LNCAP (cell line): ENCODE results near the gene NADSYN1.

Experiments used
- TF ChIP-seq, protein P1 (sequence below): fragments of 450-650 bp; IDR thresholded peaks from 2 replicates; pipeline ENCODE4 v1.5.1; 2017; ENCODE audit warnings: mild to moderate bottlenecking

Gene NADSYN1

DNA sequence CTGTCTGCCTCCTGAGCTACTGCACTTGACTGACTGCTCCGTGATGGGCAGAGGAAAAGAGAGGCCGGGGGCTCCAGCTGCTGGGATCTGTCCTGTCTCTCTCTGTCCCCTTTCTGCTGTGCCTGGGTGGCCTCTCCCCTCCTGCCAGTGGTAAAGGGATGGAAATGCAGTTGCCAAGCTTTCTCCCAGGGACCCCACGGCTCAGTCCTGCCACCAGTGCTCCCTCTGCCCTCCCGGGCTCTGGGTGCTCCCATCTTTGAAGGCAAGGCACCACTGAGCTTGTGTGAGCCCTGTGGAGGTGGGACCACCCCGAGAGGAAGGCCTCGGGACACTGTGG lies 32.0 kb downstream of the NADSYN1 start:
- TF ChIP-seq, protein P1, sequence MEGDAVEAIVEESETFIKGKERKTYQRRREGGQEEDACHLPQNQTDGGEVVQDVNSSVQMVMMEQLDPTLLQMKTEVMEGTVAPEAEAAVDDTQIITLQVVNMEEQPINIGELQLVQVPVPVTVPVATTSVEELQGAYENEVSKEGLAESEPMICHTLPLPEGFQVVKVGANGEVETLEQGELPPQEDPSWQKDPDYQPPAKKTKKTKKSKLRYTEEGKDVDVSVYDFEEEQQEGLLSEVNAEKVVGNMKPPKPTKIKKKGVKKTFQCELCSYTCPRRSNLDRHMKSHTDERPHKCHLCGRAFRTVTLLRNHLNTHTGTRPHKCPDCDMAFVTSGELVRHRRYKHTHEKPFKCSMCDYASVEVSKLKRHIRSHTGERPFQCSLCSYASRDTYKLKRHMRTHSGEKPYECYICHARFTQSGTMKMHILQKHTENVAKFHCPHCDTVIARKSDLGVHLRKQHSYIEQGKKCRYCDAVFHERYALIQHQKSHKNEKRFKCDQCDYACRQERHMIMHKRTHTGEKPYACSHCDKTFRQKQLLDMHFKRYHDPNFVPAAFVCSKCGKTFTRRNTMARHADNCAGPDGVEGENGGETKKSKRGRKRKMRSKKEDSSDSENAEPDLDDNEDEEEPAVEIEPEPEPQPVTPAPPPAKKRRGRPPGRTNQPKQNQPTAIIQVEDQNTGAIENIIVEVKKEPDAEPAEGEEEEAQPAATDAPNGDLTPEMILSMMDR = no peak

DNA sequence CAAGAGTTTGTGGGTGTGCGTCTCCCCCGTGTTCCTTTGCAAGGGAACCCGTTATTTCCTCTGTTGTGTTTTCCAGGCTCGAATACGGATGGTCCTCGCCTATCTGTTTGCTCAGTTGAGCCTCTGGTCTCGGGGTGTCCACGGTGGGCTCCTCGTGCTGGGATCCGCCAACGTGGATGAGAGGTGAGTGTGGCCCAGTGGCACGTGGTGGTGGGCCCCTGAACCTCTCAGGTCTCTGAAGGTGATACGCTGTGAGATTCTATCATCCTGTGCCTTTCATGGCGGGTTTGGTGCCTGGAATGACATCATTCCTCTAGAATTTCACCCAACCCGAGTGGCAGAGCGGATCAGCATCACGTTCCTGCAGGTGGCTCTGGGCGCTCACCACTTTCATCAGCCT lies 32.5 kb downstream of the NADSYN1 start:
- TF ChIP-seq, protein P1 = no peak

DNA sequence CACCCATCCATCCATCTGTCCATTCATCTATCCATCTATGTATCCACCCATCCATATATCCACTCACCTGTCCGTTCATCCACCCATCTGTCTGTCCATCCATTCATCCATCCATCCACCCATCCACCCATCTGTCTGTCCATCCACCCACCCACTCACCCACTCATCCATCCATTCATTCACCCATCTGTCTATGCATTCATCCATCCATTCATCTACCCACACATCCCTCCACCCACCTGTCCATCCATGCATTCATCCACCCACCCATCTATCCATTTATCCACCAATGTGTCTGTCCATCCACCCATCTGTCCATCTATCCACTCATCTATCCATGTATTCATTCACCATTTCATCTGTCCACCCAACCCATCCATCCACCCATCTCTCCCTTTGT lies 33.3 kb downstream of the NADSYN1 start:
- TF ChIP-seq, protein P1 = no peak

DNA sequence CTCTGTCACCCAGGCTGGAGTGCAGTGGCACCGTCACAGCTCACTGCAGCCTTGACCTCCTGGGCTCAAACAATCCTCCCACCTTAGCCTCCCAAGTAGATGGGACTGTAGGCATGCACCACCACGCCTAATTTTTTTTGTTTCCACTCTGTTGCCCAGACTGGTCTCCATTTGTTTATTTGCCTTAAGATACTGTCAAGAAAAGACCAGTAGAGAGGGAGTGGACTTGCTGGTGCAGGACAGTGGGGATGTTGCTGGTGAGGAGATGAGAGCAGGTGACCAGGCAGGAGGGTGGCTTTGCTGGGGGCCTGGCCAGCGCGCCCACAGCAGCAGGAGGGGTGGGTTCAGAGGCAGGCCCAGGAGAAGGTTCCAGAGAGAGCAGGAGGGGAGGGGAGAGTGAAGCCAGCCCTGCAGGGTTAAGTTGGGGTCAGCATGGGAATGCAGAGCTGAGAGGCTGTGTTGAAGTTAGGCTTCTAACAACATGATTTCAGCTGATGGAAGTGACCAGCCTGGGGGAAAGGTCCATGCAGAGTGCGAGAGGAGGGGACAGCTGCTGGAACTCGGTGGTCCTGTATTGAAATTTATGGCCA lies 35.8 kb downstream of the NADSYN1 start:
- TF ChIP-seq, protein P1 = no peak

DNA sequence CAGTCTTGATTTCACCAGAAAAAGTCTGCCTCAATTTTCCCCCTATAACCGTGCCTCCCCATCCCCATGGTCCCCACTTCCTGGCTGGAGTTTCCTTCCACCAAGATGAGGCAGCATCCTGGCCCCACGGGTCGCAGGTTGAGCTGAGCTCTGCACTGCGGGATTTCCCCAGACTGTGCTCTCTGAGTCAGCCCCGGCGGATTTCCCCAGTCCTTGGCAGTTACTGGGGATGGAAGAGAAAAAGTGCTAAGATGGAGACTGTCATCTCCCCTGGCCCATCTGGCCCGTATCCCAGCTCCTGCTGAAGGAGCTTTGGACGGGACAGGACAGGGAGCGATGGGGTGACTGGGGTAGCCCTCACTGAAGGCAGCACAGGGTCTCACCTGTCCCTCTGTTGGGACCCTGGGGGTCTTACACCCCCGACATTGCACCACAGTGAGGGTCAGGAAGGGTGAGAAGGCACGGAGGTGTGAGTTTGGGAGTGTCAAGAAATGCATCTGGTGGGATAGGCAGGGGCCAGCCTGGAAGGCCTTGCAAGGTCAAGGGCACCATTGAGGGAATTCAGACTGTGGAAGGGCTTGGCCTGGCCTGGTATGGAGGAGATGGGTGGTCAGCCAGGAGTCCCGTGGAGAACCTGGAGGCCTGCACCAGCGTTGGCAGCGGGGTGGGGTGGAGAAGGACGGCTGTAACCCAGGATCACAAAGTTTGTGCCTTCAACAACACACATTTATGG lies 36.5 kb downstream of the NADSYN1 start:
- TF ChIP-seq, protein P1 = no peak

DNA sequence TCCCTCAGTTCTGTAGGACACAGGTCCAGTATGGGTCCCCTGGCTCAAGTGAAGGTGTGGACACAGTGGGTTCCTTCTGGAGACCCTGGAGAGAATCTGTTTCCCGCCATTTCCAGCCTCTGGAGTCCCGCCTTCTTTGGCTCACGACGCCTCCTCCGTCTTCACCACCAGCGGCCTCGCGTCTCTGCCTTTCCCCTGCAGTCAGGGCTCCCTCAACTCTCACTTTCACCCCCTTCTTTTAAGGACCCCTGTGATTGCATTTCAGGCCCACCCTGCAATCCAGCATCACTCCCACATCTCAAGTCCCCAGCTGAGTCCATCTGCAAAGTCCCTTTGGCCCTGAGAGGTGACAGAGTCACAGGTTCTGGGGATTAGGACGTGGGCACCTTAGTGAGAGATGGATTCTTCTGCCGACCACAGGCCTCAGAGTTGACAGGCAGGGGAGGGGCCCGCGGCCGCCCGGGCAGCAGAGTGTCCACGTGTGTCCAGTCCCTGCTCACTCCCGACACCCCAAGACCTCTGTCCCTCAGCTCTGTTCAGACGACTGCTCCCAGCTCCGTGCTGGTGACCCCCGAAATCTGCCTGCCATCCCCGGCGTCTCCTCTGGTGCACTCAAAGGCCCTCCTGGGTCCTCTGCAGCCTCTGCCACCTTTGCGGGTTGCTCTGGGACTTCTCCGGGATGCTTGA lies 37.2 kb downstream of the NADSYN1 start:
- TF ChIP-seq, protein P1 = no peak

DNA sequence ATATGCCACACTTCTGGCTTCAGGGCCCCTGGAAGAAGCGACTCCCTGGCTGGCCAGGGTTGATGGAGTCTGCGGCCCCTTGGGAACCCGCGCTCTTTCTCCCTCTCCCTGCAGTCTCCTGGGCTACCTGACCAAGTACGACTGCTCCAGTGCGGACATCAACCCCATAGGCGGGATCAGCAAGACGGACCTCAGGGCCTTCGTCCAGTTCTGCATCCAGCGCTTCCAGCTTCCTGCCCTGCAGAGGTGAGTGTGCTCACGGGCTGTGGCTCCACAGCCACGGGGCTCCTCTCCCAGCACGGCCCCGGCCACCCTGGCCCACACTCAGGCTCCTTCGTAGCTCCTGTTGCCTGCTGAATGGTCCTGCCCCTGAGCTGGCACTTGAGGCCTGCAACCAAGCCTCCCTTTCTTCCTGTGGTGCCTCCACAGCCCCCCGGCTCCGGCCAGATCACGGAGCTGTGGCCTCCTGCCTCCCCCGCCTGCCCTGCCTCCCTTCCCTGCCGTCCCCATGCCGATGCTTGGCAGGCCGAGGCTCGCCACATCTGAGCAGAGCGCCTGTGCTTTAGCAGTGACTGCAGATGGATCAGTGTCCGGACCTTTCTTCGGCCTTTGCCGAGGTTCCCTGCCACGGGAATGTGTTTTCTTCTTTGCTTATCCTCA lies 37.9 kb downstream of the NADSYN1 start:
- TF ChIP-seq, protein P1 = no peak
